HG03457 (cell line): ENCODE data around the gene F2RL1.
"Not testable (repeated sequence)": the region's sequence is repeated elsewhere in the genome, so short reads cannot be mapped to it uniquely, and the experiment has no call there.

Experiments used
- ATAC-seq: cut with Tn5 transposase; IDR thresholded peaks from one replicate; pipeline ENCODE4 v1.9.1; 2021; ENCODE audit warnings: moderate number of reproducible peaks; ENCODE audit not compliant: unreplicated experiment

Gene F2RL1

GRCh38 chr5:76805821-76806505 is 12.9 kb upstream of the F2RL1 start:
- no peak for ATAC-seq

- no peak for ATAC-seq
Observed at GRCh38 chr5:76807296-76807695, 11.5 kb upstream of the F2RL1 start.

GRCh38 chr5:76808141-76808691 is 10.6 kb upstream of the F2RL1 start:
- ATAC-seq: no peak

- ATAC-seq: no peak
Observed at GRCh38 chr5:76809141-76809540, 9.7 kb upstream of the F2RL1 start.

GRCh38 chr5:76810236-76810635 is 8.6 kb upstream of the F2RL1 start:
- ATAC-seq: no peak

GRCh38 chr5:76811214-76811613 is 7.6 kb upstream of the F2RL1 start:
- no peak for ATAC-seq

- not testable (repeated sequence) for ATAC-seq
Observed at GRCh38 chr5:76812209-76812608, 6.6 kb upstream of the F2RL1 start.

GRCh38 chr5:76813982-76814562 is 4.8 kb upstream of the F2RL1 start:
- ATAC-seq: no peak

- ATAC-seq: no peak
Observed at GRCh38 chr5:76816110-76816831, 2.6 kb upstream of the F2RL1 start.

GRCh38 chr5:76819851-76820525 is 1.2 kb downstream of the F2RL1 start:
- no peak for ATAC-seq

- ATAC-seq: no peak
Observed at GRCh38 chr5:76820526-76820890, 1.7 kb downstream of the F2RL1 start.

GRCh38 chr5:76821136-76821535 is 2.3 kb downstream of the F2RL1 start:
- ATAC-seq: no peak

GRCh38 chr5:76822105-76822731 is 3.4 kb downstream of the F2RL1 start:
- not testable (repeated sequence) for ATAC-seq

- ATAC-seq: not testable (repeated sequence)
Observed at GRCh38 chr5:76826416-76826815, 7.6 kb downstream of the F2RL1 start.

- no peak for ATAC-seq
Observed at GRCh38 chr5:76831110-76831452, 12.3 kb downstream of the F2RL1 start.

- no peak for ATAC-seq
Observed at GRCh38 chr5:76836181-76836580, 17.4 kb downstream of the F2RL1 start.

GRCh38 chr5:76836585-76836984 is 17.8 kb downstream of the F2RL1 start:
- ATAC-seq: no peak

- no peak for ATAC-seq
Observed at GRCh38 chr5:76838481-76839261, 19.8 kb downstream of the F2RL1 start.

- no peak for ATAC-seq
Observed at GRCh38 chr5:76841361-76841760, 22.5 kb downstream of the F2RL1 start.

- no peak for ATAC-seq
Observed at GRCh38 chr5:76845890-76846289, 27.1 kb downstream of the F2RL1 start.
